Spleen (tissue), 11 donors: Measurements from ENCODE around the gene CDON. TPM values are rescaled to one million over a fixed set of nuclear protein-coding genes. Genes with fewer than 3 reads are reported as not detected.
"Not testable (repeated sequence)": the region's sequence is repeated elsewhere in the genome, so short reads cannot be mapped to it uniquely, and the experiment has no call there.

Experiments
- DNase-seq: peaks from one replicate; pipeline ENCODE4 v3.0.0-alpha.2; 2020
- H3K27ac ChIP-seq, 8 donors: fragments of 200-600 bp; sonication (generic) in 7 of 8; 1 replicate in 4 of 8; 2 replicates in 4 of 8; pipeline versions ENCODE4 v1.5.0 to v1.8.0; 2016 to 2021; ENCODE audit warnings: inconsistent platforms in 4 of 8, mild to moderate bottlenecking in 4 of 8, moderate library complexity in 1 of 8
- H3K27me3 ChIP-seq, 7 donors: fragments of 200-600 bp; sonication (generic) in 6 of 7; replicated peaks in 1 of 7; 1 replicate in 4 of 7; 2 replicates in 3 of 7; pipeline versions ENCODE4 v1.5.0 to v1.8.0; 2016 to 2021; ENCODE audit warnings: inconsistent platforms in 3 of 7, mild to moderate bottlenecking in 1 of 7
- H3K36me3 ChIP-seq, 6 donors: fragments of 200-600 bp; sonication (generic) in 5 of 6; 1 replicate in 4 of 6; 2 replicates in 2 of 6; pipeline versions ENCODE4 v1.5.0 to v1.8.0; 2016 to 2021; ENCODE audit warnings: inconsistent platforms in 2 of 6
- H3K4me1 ChIP-seq, 6 donors: fragments of 200-600 bp; sonication (generic) in 5 of 6; 1 replicate in 3 of 6; 2 replicates in 3 of 6; pipeline versions ENCODE4 v1.5.0 to v1.8.0; 2016 to 2021; ENCODE audit warnings: inconsistent platforms in 3 of 6
- H3K4me3 ChIP-seq, 8 donors: fragments of 200-600 bp; sonication (generic) in 7 of 8; 1 replicate in 4 of 8; 2 replicates in 4 of 8; pipeline versions ENCODE4 v1.5.0 to v1.8.0; 2016 to 2021; ENCODE audit warnings: inconsistent platforms in 4 of 8, mild to moderate bottlenecking in 4 of 8, moderate library complexity in 2 of 8
- H3K9me3 ChIP-seq, 8 donors: fragments of 200-600 bp; sonication (generic) in 7 of 8; 1 replicate in 4 of 8; 2 replicates in 4 of 8; pipeline versions ENCODE4 v1.5.0 to v1.8.0; 2016 to 2021; ENCODE audit warnings: inconsistent platforms in 4 of 8
- CTCF ChIP-seq, 11 experiments: fragments of 200-600 bp in 7 of 11; fragments of 450-650 bp in 4 of 11; sonication (generic) in 4 of 11; IDR thresholded peaks in 8 of 11; conservative IDR thresholded peaks in 3 of 11; 1 replicate in 7 of 11; 2 replicates in 4 of 11; pipeline versions ENCODE4 v1.4.0 to v1.8.0; 2016 to 2021; ENCODE audit warnings: antibody characterized with exemption in 11 of 11, inconsistent platforms in 4 of 11, mild to moderate bottlenecking in 1 of 11
- POLR2A ChIP-seq, 3 donors: fragments of 450-650 bp; IDR thresholded peaks; one replicate each; pipeline ENCODE4 v1.5.1; 2017; ENCODE audit warnings: antibody characterized with exemption in 3 of 3, mild to moderate bottlenecking in 1 of 3
- POLR2AphosphoS5 ChIP-seq, 3 donors: sonication (generic); formaldehyde crosslinking; IDR thresholded peaks; one replicate each; pipeline ENCODE4 v1.5.1; 2017; ENCODE audit warnings: antibody characterized with exemption in 3 of 3
- WGBS, 5 donors: extraction: QIAGEN DNeasy Blood & Tissue Kit in 3 of 5; methylation state at CpG; one replicate each; pipeline versions ENCODE4 v1.1.5 to v1.1.7; 2013 to 2018; 5-methylcytosine and 5-hydroxymethylcytosine counted together
- intact Hi-C: fragments of 100-400 bp; cut with DNase I; formaldehyde crosslinking; loops from one replicate; pipeline ENCODE4 v1.15.0; 2023; ENCODE audit warnings: low total_unique reads
- polyA plus RNA-seq, 3 donors: library from polyadenylated mRNA; stranded (reverse); fragments of 200-250 nt; gene quantifications; one replicate each; pipeline ENCODE4 v1.2.1, GENCODE V29; 2013
- total RNA-seq, 7 donors: library from RNA; depleted of rRNA in 3 of 7; stranded (reverse); fragments of >200 nt in 3 of 7; fragmentation: NEBNext Ultra II Directional in 4 of 7; extraction: Animal tissue kit (Norgen Biotek cat#: 25700) in 4 of 7; gene quantifications; one replicate each; pipeline versions ENCODE4 v1.1.0 to v1.2.1, GENCODE V29; 2016 to 2021
- donor health status: healthy with polysubstance abuse.
- donor health status: DM: no; HTN: no; CAD: no; lungs with moderate emphysema.
- donor health status: DM: no; HTN: no; CAD: no.
- donor health status: Bipolar disorder and iron deficiency.
- donor health status: healthy.
- donor health status: DM: no; HTN: no; CAD: no.
- donor health status: DM: yes; HTN: yes; CAD: no.

Gene CDON
- total and polyA plus RNA-seq, 10 donors, result 0.30 to 5.3 (median 2.3) TPM

- TF ChIP-seq POLR2A (IDR thresholded peaks at IDR 0.05) (no peak), CTCF (IDR thresholded peaks at IDR 0.05 in 8 of 11, conservative IDR thresholded peaks at IDR 0.05 in 3 of 11) (no peak), POLR2AphosphoS5 (IDR thresholded peaks at IDR 0.05) (no peak)
- intact Hi-C loops, result no loop called here
- Histone ChIP-seq H3K36me3 (no peaks in the 10 kb centered on the region), H3K4me3 (no peak overlapping the region), H3K27ac (no peak overlapping the region), H3K4me1 (peaks cover 0 to 4% (median 0%) of the 10 kb centered on the region in 6 donors), H3K27me3 (peaks cover 0 to 56% (median 0%) of the 10 kb centered on the region in 7 donors), H3K9me3 (no peaks in the 10 kb centered on the region)
- 81 to 92% (median 85%) methylated on average over 9 of the region's 9 CpGs for WGBS, 5 donors
- no peak for DNase-seq
These were observed 141.6 kb downstream of the CDON start for GRCh38 chr11:125921042-125921441.

GRCh38 chr11:125918140-125918840 lies 144.4 kb downstream of the CDON start:
- Histone ChIP-seq H3K27me3 (peaks cover 0 to 49% (median 0%) of the 10 kb centered on the region in 7 donors), H3K36me3 (no peaks in the 10 kb centered on the region), H3K4me1 (peaks cover 0 to 4% (median 0%) of the 10 kb centered on the region in 6 donors), H3K27ac (no peak overlapping the region), H3K9me3 (no peaks in the 10 kb centered on the region), H3K4me3 (no peak overlapping the region)
- intact Hi-C loops, result no loop called here
- TF ChIP-seq CTCF (IDR thresholded peaks at IDR 0.05 in 8 of 11, conservative IDR thresholded peaks at IDR 0.05 in 3 of 11), result no peak
- no peak for TF ChIP-seq POLR2A (IDR thresholded peaks at IDR 0.05)
- TF ChIP-seq POLR2AphosphoS5 (IDR thresholded peaks at IDR 0.05), result no peak
- whole genome bisulfite sequencing, 5 donors, result 83 to 90% (median 86%) methylated on average over 13 of the region's 13 CpGs
- no peak for DNase-seq

- H3K4me1 ChIP-seq, result no peaks in the 10 kb centered on the region
- H3K4me3 ChIP-seq, result no peak overlapping the region
- no peaks in the 10 kb centered on the region for H3K36me3 ChIP-seq
- intact Hi-C loops, result no loop called here
- H3K9me3 ChIP-seq, result no peaks in the 10 kb centered on the region
- WGBS, 5 donors, result 74 to 88% (median 84%) methylated on average over 12 of the region's 12 CpGs
- peaks cover 0 to 49% (median 0%) of the 10 kb centered on the region in 7 donors for H3K27me3 ChIP-seq
- no peak for DNase-seq
- TF ChIP-seq CTCF (IDR thresholded peaks at IDR 0.05 in 8 of 11, conservative IDR thresholded peaks at IDR 0.05 in 3 of 11) (no peak), POLR2A (IDR thresholded peaks at IDR 0.05) (no peak), POLR2AphosphoS5 (IDR thresholded peaks at IDR 0.05) (no peak)
- no peak overlapping the region for H3K27ac ChIP-seq
These were observed 145.9 kb downstream of the CDON start for GRCh38 chr11:125916683-125917347.

- H3K9me3 ChIP-seq, H3K27ac ChIP-seq, intact Hi-C loops, H3K4me1 ChIP-seq, H3K4me3 ChIP-seq, H3K36me3 ChIP-seq, DNase-seq: not testable (repeated sequence)
- 62 to 88% (median 80%) methylated on average over 3 of the region's 3 CpGs for WGBS, 5 donors
- peaks cover 0 to 53% (median 0%) of the 10 kb centered on the region in 7 donors for H3K27me3 ChIP-seq
These were observed 148.1 kb downstream of the CDON start for GRCh38 chr11:125914601-125915000.
